DMS114 treated with DMSO at 0.1 percent for 48 hours (cell line): ENCODE data around the gene EHBP1L1.

Experiments
- DNase-seq: peaks from one replicate; lab custom pipeline; 2025; ENCODE audit not compliant: unreplicated experiment; lab: John Stamatoyannopoulos, UW

Gene EHBP1L1

GRCh38 chr11:65576867-65577755 is 1.3 kb downstream of the EHBP1L1 start:
- DNase-seq, result no peak

- DNase-seq, result no peak
Measured at GRCh38 chr11:65577756-65578109, 1.9 kb downstream of the EHBP1L1 start.

GRCh38 chr11:65578134-65578533 is 2.3 kb downstream of the EHBP1L1 start:
- no peak for DNase-seq

GRCh38 chr11:65578667-65579066 is 2.8 kb downstream of the EHBP1L1 start:
- no peak for DNase-seq

GRCh38 chr11:65579291-65579690 is 3.4 kb downstream of the EHBP1L1 start:
- no peak for DNase-seq

GRCh38 chr11:65580031-65580692 is 4.3 kb downstream of the EHBP1L1 start:
- no peak for DNase-seq

GRCh38 chr11:65580756-65581155 is 4.9 kb downstream of the EHBP1L1 start:
- DNase-seq, result no peak

GRCh38 chr11:65581928-65582327 is 6.1 kb downstream of the EHBP1L1 start:
- DNase-seq, result no peak

- DNase-seq, result no peak
Measured at GRCh38 chr11:65583589-65583988, 7.7 kb downstream of the EHBP1L1 start.

GRCh38 chr11:65584106-65584505 is 8.3 kb downstream of the EHBP1L1 start:
- no peak for DNase-seq

- DNase-seq, result no peak
Measured at GRCh38 chr11:65584723-65585171, 8.9 kb downstream of the EHBP1L1 start.

GRCh38 chr11:65585396-65586246 is 9.8 kb downstream of the EHBP1L1 start:
- no peak for DNase-seq

- DNase-seq, result no peak
Measured at GRCh38 chr11:65586247-65586630, 10.4 kb downstream of the EHBP1L1 start.

- no peak for DNase-seq
Measured at GRCh38 chr11:65586676-65587075, 10.8 kb downstream of the EHBP1L1 start.

- DNase-seq, result no peak
Measured at GRCh38 chr11:65588199-65589054, 12.6 kb downstream of the EHBP1L1 start.

- DNase-seq, result no peak
Measured at GRCh38 chr11:65589444-65590239, 13.8 kb downstream of the EHBP1L1 start.

- no peak for DNase-seq
Measured at GRCh38 chr11:65590240-65590738, 14.4 kb downstream of the EHBP1L1 start.

GRCh38 chr11:65591939-65592857 is 16.3 kb downstream of the EHBP1L1 start:
- DNase-seq, result no peak
